Panc1 (cell line): Measurements from ENCODE around the gene RXRG.

Source experiments
- CTCF ChIP-seq: fragments of 450-650 bp; IDR thresholded peaks from 2 replicates; pipeline ENCODE4 v1.5.1; 2017; ENCODE audit warnings: mild to moderate bottlenecking
- POLR2AphosphoS5 ChIP-seq: IDR thresholded peaks from 2 replicates; pipeline ENCODE4 v1.6.1; 2012; ENCODE audit warnings: mild to moderate bottlenecking, low read depth, low read length, moderate library complexity

- TF ChIP-seq CTCF (no peak), POLR2AphosphoS5 (no peak)
Measured at GRCh38 chr1:165371588-165372225, 73.2 kb downstream of the RXRG start.
